GM23338 (cell line): ENCODE results near the gene GRIA4.

Experiments used
- CREB1 ChIP-seq: fragments of 250-450 bp; sonication (Bioruptor Pico); IDR thresholded peaks from 2 replicates; pipeline ENCODE4 v1.5.0; 2020; ENCODE audit warnings: low read depth, mild to moderate bottlenecking, moderate library complexity
- EZH2 ChIP-seq: fragments of 200-600 bp; sonication (generic); IDR thresholded peaks from one replicate; pipeline ENCODE4 v1.8.0; 2017; ENCODE audit warnings: antibody characterized with exemption, mild to moderate bottlenecking, low read depth; ENCODE audit not compliant: unreplicated experiment
- EZH2phosphoT487 ChIP-seq: fragments of 200-600 bp; sonication (generic); IDR thresholded peaks from one replicate; pipeline ENCODE4 v1.8.1; 2018; ENCODE audit warnings: antibody characterized with exemption; ENCODE audit not compliant: unreplicated experiment
- JUNB ChIP-seq: IDR thresholded peaks from one replicate; pipeline ENCODE4 v1.6.1; 2016; ENCODE audit warnings: antibody characterized with exemption; ENCODE audit not compliant: unreplicated experiment
- POLR2AphosphoS5 ChIP-seq: IDR thresholded peaks from 2 replicates; pipeline ENCODE4 v1.6.1; 2016; ENCODE audit warnings: antibody characterized with exemption, low read depth
- STAT1 ChIP-seq: IDR thresholded peaks from one replicate; pipeline ENCODE4 v1.6.1; 2016; ENCODE audit warnings: antibody characterized with exemption; ENCODE audit not compliant: unreplicated experiment
- TF ChIP-seq, protein P1 (sequence below), 2 experiments: fragments of 200-600 bp in 1 of 2; sonication (generic) in 1 of 2; conservative IDR thresholded peaks; 2 replicates each; pipeline versions ENCODE4 v1.5.1 to v1.6.1; 2016 to 2017; ENCODE audit warnings: antibody characterized with exemption in 2 of 2, low read depth in 2 of 2, mild to moderate bottlenecking in 2 of 2, moderate library complexity in 1 of 2
- TF ChIP-seq, protein P2 (sequence below): IDR thresholded peaks from 2 replicates; pipeline ENCODE4 v1.6.1; 2016; ENCODE audit warnings: antibody characterized with exemption
- TF ChIP-seq, protein P3 (sequence below): IDR thresholded peaks from one replicate; pipeline ENCODE4 v1.6.1; 2018; ENCODE audit warnings: antibody characterized with exemption; ENCODE audit not compliant: unreplicated experiment

DNA sequence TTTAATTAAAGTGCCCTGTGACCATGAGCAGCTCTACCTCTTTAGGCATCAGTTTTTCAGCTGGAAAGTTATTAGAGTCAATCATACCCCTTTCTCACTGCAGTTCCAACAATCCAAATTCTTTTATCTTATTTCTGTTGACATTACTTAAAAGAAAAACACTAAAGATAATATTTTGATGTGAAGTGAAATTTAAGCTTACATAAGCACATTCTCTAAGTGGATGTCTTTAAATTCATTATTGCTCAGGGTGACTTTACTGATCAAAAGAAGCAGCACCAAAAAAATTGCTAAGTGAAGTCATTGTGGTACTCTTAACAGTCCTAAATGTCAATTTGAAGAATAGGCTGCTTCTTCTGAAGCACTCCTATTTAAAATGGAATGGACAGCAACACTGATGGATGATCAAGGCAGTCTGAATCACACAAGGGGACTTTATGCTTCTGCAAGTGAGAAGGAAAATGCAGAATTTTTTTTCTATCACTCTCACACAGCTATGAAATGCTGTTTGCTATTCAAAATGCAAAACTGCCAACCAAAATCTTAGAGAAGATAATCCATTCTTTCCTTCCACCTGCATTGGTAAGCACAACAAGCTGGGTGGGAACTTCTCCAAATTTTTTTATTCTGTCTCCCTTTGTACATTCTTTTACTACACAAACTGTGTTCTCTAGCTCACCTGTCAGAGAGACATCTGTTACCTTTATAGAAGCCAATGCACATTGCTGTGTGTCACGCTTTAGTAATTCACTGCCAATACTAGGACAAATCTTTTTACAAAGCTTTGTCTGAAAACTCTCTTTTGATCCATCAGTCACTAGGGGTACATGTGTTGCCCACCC lies 179.9 kb downstream of the GRIA4 start:
- TF ChIP-seq, protein P1, sequence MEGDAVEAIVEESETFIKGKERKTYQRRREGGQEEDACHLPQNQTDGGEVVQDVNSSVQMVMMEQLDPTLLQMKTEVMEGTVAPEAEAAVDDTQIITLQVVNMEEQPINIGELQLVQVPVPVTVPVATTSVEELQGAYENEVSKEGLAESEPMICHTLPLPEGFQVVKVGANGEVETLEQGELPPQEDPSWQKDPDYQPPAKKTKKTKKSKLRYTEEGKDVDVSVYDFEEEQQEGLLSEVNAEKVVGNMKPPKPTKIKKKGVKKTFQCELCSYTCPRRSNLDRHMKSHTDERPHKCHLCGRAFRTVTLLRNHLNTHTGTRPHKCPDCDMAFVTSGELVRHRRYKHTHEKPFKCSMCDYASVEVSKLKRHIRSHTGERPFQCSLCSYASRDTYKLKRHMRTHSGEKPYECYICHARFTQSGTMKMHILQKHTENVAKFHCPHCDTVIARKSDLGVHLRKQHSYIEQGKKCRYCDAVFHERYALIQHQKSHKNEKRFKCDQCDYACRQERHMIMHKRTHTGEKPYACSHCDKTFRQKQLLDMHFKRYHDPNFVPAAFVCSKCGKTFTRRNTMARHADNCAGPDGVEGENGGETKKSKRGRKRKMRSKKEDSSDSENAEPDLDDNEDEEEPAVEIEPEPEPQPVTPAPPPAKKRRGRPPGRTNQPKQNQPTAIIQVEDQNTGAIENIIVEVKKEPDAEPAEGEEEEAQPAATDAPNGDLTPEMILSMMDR (conservative IDR thresholded peaks at IDR 0.05; ENCODE audit: low read depth in 2 of 2) = no peak
- TF ChIP-seq, protein P2, sequence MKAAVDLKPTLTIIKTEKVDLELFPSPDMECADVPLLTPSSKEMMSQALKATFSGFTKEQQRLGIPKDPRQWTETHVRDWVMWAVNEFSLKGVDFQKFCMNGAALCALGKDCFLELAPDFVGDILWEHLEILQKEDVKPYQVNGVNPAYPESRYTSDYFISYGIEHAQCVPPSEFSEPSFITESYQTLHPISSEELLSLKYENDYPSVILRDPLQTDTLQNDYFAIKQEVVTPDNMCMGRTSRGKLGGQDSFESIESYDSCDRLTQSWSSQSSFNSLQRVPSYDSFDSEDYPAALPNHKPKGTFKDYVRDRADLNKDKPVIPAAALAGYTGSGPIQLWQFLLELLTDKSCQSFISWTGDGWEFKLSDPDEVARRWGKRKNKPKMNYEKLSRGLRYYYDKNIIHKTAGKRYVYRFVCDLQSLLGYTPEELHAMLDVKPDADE = no peak
- TF ChIP-seq CREB1 = no peak
- TF ChIP-seq EZH2phosphoT487 = no peak
- TF ChIP-seq POLR2AphosphoS5 = no peak
- TF ChIP-seq, protein P3, sequence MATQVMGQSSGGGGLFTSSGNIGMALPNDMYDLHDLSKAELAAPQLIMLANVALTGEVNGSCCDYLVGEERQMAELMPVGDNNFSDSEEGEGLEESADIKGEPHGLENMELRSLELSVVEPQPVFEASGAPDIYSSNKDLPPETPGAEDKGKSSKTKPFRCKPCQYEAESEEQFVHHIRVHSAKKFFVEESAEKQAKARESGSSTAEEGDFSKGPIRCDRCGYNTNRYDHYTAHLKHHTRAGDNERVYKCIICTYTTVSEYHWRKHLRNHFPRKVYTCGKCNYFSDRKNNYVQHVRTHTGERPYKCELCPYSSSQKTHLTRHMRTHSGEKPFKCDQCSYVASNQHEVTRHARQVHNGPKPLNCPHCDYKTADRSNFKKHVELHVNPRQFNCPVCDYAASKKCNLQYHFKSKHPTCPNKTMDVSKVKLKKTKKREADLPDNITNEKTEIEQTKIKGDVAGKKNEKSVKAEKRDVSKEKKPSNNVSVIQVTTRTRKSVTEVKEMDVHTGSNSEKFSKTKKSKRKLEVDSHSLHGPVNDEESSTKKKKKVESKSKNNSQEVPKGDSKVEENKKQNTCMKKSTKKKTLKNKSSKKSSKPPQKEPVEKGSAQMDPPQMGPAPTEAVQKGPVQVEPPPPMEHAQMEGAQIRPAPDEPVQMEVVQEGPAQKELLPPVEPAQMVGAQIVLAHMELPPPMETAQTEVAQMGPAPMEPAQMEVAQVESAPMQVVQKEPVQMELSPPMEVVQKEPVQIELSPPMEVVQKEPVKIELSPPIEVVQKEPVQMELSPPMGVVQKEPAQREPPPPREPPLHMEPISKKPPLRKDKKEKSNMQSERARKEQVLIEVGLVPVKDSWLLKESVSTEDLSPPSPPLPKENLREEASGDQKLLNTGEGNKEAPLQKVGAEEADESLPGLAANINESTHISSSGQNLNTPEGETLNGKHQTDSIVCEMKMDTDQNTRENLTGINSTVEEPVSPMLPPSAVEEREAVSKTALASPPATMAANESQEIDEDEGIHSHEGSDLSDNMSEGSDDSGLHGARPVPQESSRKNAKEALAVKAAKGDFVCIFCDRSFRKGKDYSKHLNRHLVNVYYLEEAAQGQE = no peak
- no peak for TF ChIP-seq EZH2
- TF ChIP-seq STAT1 = no peak
- no peak for TF ChIP-seq JUNB
